CD8-positive, alpha-beta memory T cell (primary cell): ENCODE results near the gene GNG4. TPM values are rescaled to one million over a fixed set of nuclear protein-coding genes. Genes with fewer than 3 reads are reported as not detected.
"Not testable (repeated sequence)": the region's sequence is repeated elsewhere in the genome, so short reads cannot be mapped to it uniquely, and the experiment has no call there.

Experiments used
- CTCF ChIA-PET: fragments of 350-600 bp; sonication (Branson Sonifier 250); formaldehyde crosslinking; loops from one replicate; lab custom pipeline; 2021; ENCODE audit warnings: antibody characterized with exemption; lab: Charles Lee
- POLR2A ChIA-PET: fragments of 350-600 bp; sonication (Branson Sonifier 250); formaldehyde crosslinking; loops from one replicate; lab custom pipeline; 2021; ENCODE audit warnings: antibody characterized with exemption; lab: Charles Lee
- DNase-seq, 5 donors: peaks; one replicate each; pipeline versions ENCODE4 v3.0.0 to v3.0.0-alpha.2; 2020 to 2022; ENCODE audit warnings: mixed read lengths in 1 of 5
- H3K27ac ChIP-seq: one replicate; pipeline ENCODE4 v1.7.0; 2013; ENCODE audit warnings: low read depth, mild to moderate bottlenecking, low read length, moderate library complexity
- H3K27me3 ChIP-seq: 2 replicates; pipeline ENCODE4 v1.7.0; 2013; ENCODE audit warnings: low read length, mild to moderate bottlenecking; ENCODE audit not compliant: insufficient read depth, poor library complexity, severe bottlenecking
- H3K36me3 ChIP-seq: 2 replicates; pipeline ENCODE4 v1.7.0; 2013; ENCODE audit warnings: mild to moderate bottlenecking, low read length, moderate library complexity; ENCODE audit not compliant: insufficient read depth
- H3K4me1 ChIP-seq: 2 replicates; pipeline ENCODE4 v1.7.0; 2013; ENCODE audit warnings: mild to moderate bottlenecking, low read length, moderate library complexity; ENCODE audit not compliant: insufficient read depth
- H3K4me3 ChIP-seq: 2 replicates; pipeline ENCODE4 v1.7.0; 2013; ENCODE audit warnings: mild to moderate bottlenecking, low read length
- H3K9me3 ChIP-seq: 2 replicates; pipeline ENCODE4 v1.7.0; 2013; ENCODE audit warnings: mild to moderate bottlenecking, low read length
- H3K27ac Mint-ChIP-seq, 8 donors: one replicate each; pipeline ENCODE4 v1.8.0; 2020 to 2021; ENCODE audit warnings: mixed read lengths in 8 of 8, mild to moderate bottlenecking in 6 of 8, inconsistent platforms in 3 of 8, moderate library complexity in 3 of 8
- H3K27me3 Mint-ChIP-seq, 2 donors: one replicate each; pipeline ENCODE4 v1.8.0; 2020 to 2021; ENCODE audit warnings: mixed read lengths in 2 of 2, mild to moderate bottlenecking in 1 of 2, moderate library complexity in 1 of 2
- H3K36me3 Mint-ChIP-seq, 3 donors: one replicate each; pipeline ENCODE4 v1.8.0; 2020 to 2021; ENCODE audit warnings: mixed read lengths in 3 of 3, inconsistent platforms in 1 of 3, mild to moderate bottlenecking in 1 of 3
- H3K4me1 Mint-ChIP-seq, 3 donors: one replicate each; pipeline ENCODE4 v1.8.0; 2020 to 2021; ENCODE audit warnings: mixed read lengths in 3 of 3, inconsistent platforms in 1 of 3, mild to moderate bottlenecking in 1 of 3
- H3K4me3 Mint-ChIP-seq, 7 donors: one replicate each; pipeline ENCODE4 v1.8.0; 2020 to 2021; ENCODE audit warnings: mixed read lengths in 7 of 7, mild to moderate bottlenecking in 6 of 7, moderate library complexity in 4 of 7, inconsistent platforms in 2 of 7
- H3K9me3 Mint-ChIP-seq, 5 donors: one replicate each; pipeline ENCODE4 v1.8.0; 2020 to 2022; ENCODE audit warnings: mixed read lengths in 5 of 5, mild to moderate bottlenecking in 3 of 5, moderate library complexity in 2 of 5, inconsistent platforms in 1 of 5
- polyA plus RNA-seq: library from polyadenylated mRNA; unstranded; fragments of 300-500 nt; fragmentation: Illumina TruSeq; gene quantifications from one replicate; pipeline ENCODE4 v1.2.3, GENCODE V29; 2021
- total RNA-seq, 2 experiments: library from RNA; stranded (reverse); gene quantifications; one replicate each; pipeline ENCODE4 v1.2.3, GENCODE V29; 2021

Gene GNG4
- total and polyA plus RNA-seq, 3 experiments from 2014 or later, result 5.2 to 5.6 TPM; not detected in 1

DNA sequence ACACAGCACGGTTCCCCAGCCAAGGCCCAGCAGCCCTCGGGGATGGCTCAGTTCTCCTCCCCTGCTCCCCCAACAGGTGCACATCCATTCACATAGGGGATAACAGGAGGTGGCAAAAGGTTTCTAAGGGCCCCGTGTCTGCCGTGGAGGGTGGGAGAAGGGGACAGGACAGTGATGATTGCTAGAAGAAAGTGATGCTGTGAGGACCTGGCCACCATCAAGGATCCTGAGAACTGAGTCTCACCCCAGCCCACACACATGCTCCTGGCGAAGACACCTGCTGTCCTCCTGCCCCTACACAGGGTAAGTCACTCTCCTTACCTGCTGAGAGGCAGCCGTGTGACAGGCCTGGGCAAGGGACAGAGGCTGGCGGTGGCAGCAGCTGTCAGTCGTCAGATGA lies 54.5 kb downstream of the GNG4 start:
- H3K9me3 Mint-ChIP-seq, result peaks cover 0 to 2% (median under 1%) of the 10 kb centered on the region in 5 donors
- ChIA-PET CTCF (interaction anchor here (1.3 kb wide), 1 partner anchor 91 kb away, joined by 3 read pairs; the partner anchor contains the start of gene B3GALNT2), POLR2A (no interaction called here)
- no peak overlapping the region for H3K27ac Mint-ChIP-seq
- DNase-seq, result no peak
- Histone ChIP-seq H3K4me1 (no peaks in the 10 kb centered on the region), H3K27ac (no peak overlapping the region), H3K36me3 (no peaks in the 10 kb centered on the region), H3K9me3 (no peaks in the 10 kb centered on the region), H3K27me3 (no peaks in the 10 kb centered on the region), H3K4me3 (no peak overlapping the region)
- H3K4me1 Mint-ChIP-seq, result peaks cover 6 to 8% (median 8%) of the 10 kb centered on the region in 3 donors
- H3K27me3 Mint-ChIP-seq, result peaks cover 12 to 20% of the 10 kb centered on the region in 2 donors
- H3K4me3 Mint-ChIP-seq, result no peak overlapping the region
- H3K36me3 Mint-ChIP-seq, result no peaks in the 10 kb centered on the region

DNA sequence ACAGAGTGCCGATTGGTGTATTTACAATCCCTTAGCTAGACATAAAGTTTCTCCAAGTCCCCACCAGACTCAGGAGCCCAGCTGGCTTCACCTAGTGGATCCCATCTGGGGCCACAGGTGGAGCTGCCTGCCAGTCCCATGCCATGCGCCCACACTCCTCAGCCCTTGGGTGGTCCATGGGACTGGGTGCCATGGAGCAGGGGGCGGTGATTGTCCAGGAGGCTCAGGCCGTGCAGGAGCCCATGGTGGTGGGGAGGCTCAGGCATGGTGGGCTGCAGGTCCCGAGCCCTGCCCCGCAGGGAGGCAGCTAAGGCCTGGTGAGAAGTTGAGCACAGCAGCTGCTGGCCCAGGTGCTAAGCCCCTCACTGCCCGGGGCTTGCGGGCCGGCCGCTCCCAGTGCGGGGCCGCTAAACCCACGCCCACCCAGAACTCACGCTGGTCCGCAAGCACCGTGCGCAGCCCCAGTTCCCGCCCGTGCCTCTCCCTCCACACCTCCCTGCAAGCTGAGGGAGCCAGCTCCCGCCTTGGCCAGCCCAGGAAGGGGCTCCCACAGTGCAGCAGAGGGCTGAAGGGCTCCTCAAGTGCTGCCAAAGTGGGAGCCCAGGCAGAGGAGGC lies 55.2 kb downstream of the GNG4 start:
- H3K27ac Mint-ChIP-seq, DNase-seq, H3K27ac ChIP-seq, H3K36me3 ChIP-seq, H3K4me1 Mint-ChIP-seq, H3K36me3 Mint-ChIP-seq, H3K4me3 ChIP-seq, H3K4me1 ChIP-seq, H3K4me3 Mint-ChIP-seq, POLR2A ChIA-PET, H3K9me3 Mint-ChIP-seq, H3K27me3 ChIP-seq, H3K9me3 ChIP-seq: not testable (repeated sequence)
- peaks cover 12 to 20% of the 10 kb centered on the region in 2 donors for H3K27me3 Mint-ChIP-seq
- CTCF ChIA-PET, result interaction anchor here (1.3 kb wide), 1 partner anchor 90 kb away, joined by 3 read pairs; the partner anchor contains the start of gene B3GALNT2

- POLR2A ChIA-PET, result no interaction called here
- H3K4me1 Mint-ChIP-seq, result peaks cover 7% of the 10 kb centered on the region in 3 donors
- H3K9me3 Mint-ChIP-seq, result peaks cover 5 to 18% (median 9%) of the 10 kb centered on the region in 5 donors
- Histone ChIP-seq H3K4me3 (no peak overlapping the region), H3K4me1 (no peaks in the 10 kb centered on the region), H3K9me3 (no peaks in the 10 kb centered on the region), H3K27ac (no peak overlapping the region), H3K27me3 (no peaks in the 10 kb centered on the region), H3K36me3 (no peaks in the 10 kb centered on the region)
- no peak overlapping the region for H3K4me3 Mint-ChIP-seq
- DNase-seq, result no peak
- H3K27me3 Mint-ChIP-seq, result peaks cover 15 to 40% of the 10 kb centered on the region in 2 donors
- peaks cover 0 to 5% (median 4%) of the 10 kb centered on the region in 3 donors for H3K36me3 Mint-ChIP-seq
- no peak overlapping the region for H3K27ac Mint-ChIP-seq
- CTCF ChIA-PET, result interaction anchor here (1.1 kb wide), 1 partner anchor 12 kb away, joined by 3 read pairs; no protein-coding TSS in a partner anchor
Observed at GRCh38 chr1:235588916-235589515, 60.6 kb downstream of the GNG4 start.

- no peak overlapping the region for H3K4me3 Mint-ChIP-seq
- no peak for DNase-seq
- CTCF ChIA-PET, result interaction anchor here (1.1 kb wide), 1 partner anchor 13 kb away, joined by 3 read pairs; no protein-coding TSS in a partner anchor
Observed at GRCh38 chr1:235588156-235588555, 61.4 kb downstream of the GNG4 start.

DNA sequence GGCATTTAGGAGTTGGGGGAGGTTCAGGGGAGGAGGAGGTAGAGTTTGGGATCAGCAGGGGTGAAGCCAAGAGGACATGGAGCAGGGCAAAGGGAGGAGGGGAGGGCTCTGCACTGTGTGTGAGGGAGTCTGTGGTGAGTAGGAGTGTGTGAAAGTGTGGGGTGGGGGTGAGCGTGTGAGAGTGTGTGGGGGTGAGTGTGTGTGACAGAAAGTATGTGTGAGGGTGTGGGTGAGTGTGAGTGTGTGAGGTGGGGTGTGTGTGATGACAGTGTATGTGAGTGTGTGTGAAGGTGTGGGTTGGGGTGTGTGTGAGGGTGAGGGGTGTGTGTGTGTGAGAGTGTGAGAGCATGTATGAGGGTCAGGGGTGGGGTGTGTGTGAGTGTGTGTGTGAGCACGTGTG lies 62.6 kb downstream of the GNG4 start:
- POLR2A ChIA-PET, result no interaction called here
- peaks cover 0 to 2% (median 0%) of the 10 kb centered on the region in 3 donors for H3K4me1 Mint-ChIP-seq

More at GRCh38 chr1:235588156-235588555, 61.4 kb downstream of the GNG4 start:
- POLR2A ChIA-PET, result no interaction called here
- H3K9me3 ChIP-seq, result no peaks in the 10 kb centered on the region
- H3K4me1 Mint-ChIP-seq, result peaks cover 0 to 2% (median 0%) of the 10 kb centered on the region in 3 donors
- H3K4me1 ChIP-seq, result no peaks in the 10 kb centered on the region
- H3K27me3 ChIP-seq, result no peaks in the 10 kb centered on the region
- H3K36me3 ChIP-seq, result no peaks in the 10 kb centered on the region
- H3K9me3 Mint-ChIP-seq, result peaks cover 5 to 18% (median 9%) of the 10 kb centered on the region in 5 donors
- H3K4me3 ChIP-seq, result no peak overlapping the region
- H3K27ac ChIP-seq, result no peak overlapping the region
- peaks cover 16 to 41% of the 10 kb centered on the region in 2 donors for H3K27me3 Mint-ChIP-seq
- H3K27ac Mint-ChIP-seq, result peak overlapping the region in 1 of 8 donors; percentile 9
- H3K36me3 Mint-ChIP-seq, result peaks cover 0 to 5% (median 4%) of the 10 kb centered on the region in 3 donors

GRCh38 chr1:235586413-235586812 lies 63.2 kb downstream of the GNG4 start:
- H3K4me1 Mint-ChIP-seq, result peaks cover 0 to 2% (median 0%) of the 10 kb centered on the region in 3 donors
- Histone ChIP-seq H3K9me3 (no peaks in the 10 kb centered on the region), H3K36me3 (no peaks in the 10 kb centered on the region), H3K4me1 (no peaks in the 10 kb centered on the region), H3K27ac (no peak overlapping the region), H3K4me3 (no peak overlapping the region), H3K27me3 (no peaks in the 10 kb centered on the region)
- DNase-seq, result no peak
- H3K9me3 Mint-ChIP-seq, result peaks cover 5 to 18% (median 9%) of the 10 kb centered on the region in 5 donors
- no peak overlapping the region for H3K27ac Mint-ChIP-seq
- peaks cover 12 to 36% of the 10 kb centered on the region in 2 donors for H3K27me3 Mint-ChIP-seq
- H3K36me3 Mint-ChIP-seq, result peaks cover 0 to 5% (median 5%) of the 10 kb centered on the region in 3 donors
- CTCF ChIA-PET, result no interaction called here
- no peak overlapping the region for H3K4me3 Mint-ChIP-seq
- POLR2A ChIA-PET, result no interaction called here

More for the DNA sequence above, 62.6 kb downstream of the GNG4 start:
- no peak overlapping the region for H3K27ac ChIP-seq
- no peaks in the 10 kb centered on the region for H3K36me3 ChIP-seq
- H3K9me3 ChIP-seq, result no peaks in the 10 kb centered on the region
- CTCF ChIA-PET, result no interaction called here
- Mint-ChIP-seq H3K27me3 (peaks cover 13 to 41% of the 10 kb centered on the region in 2 donors), H3K4me3 (no peak overlapping the region), H3K9me3 (peaks cover 5 to 18% (median 9%) of the 10 kb centered on the region in 5 donors), H3K27ac (peak overlapping the region in 1 of 8 donors; percentile 38), H3K36me3 (peaks cover 0 to 5% (median 4%) of the 10 kb centered on the region in 3 donors)
- no peak overlapping the region for H3K4me3 ChIP-seq
- H3K4me1 ChIP-seq, result no peaks in the 10 kb centered on the region
- DNase-seq, result no peak
- H3K27me3 ChIP-seq, result no peaks in the 10 kb centered on the region

DNA sequence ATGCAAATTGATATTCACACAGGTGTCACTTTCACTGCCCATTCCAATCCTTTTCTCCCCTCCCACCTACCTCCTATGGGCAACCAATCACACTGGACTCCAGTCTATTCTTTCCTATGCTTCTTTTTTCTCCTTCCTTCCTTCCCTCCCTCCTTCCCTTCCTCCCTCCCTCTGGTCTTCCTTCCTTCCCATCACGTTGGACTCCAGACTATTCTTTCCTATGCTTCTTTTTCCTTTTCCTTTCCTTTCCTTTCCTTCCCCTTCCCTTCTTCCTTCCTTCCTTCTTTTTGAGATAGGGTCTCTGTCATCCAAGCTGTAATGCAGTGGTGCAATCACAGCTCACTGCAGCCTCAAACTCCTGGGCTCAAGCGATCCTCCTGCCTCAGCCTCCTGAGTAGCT lies 64.6 kb downstream of the GNG4 start:
- Mint-ChIP-seq H3K27ac (no peak overlapping the region), H3K36me3 (peaks cover 0 to 7% (median 5%) of the 10 kb centered on the region in 3 donors), H3K4me1 (peaks cover 0 to 2% (median 0%) of the 10 kb centered on the region in 3 donors), H3K4me3 (no peak overlapping the region), H3K9me3 (peaks cover 4 to 16% (median 9%) of the 10 kb centered on the region in 5 donors), H3K27me3 (peaks cover 12 to 30% of the 10 kb centered on the region in 2 donors)
- POLR2A ChIA-PET, result no interaction called here
- CTCF ChIA-PET, result no interaction called here
- Histone ChIP-seq H3K27ac (no peak overlapping the region), H3K36me3 (no peaks in the 10 kb centered on the region), H3K4me3 (no peak overlapping the region), H3K4me1 (no peaks in the 10 kb centered on the region), H3K9me3 (no peaks in the 10 kb centered on the region), H3K27me3 (no peaks in the 10 kb centered on the region)
- no peak for DNase-seq

- Mint-ChIP-seq H3K4me3 (no peak overlapping the region), H3K4me1 (peaks cover 0 to 2% (median 0%) of the 10 kb centered on the region in 3 donors), H3K36me3 (peaks cover 0 to 4% (median 2%) of the 10 kb centered on the region in 3 donors), H3K27me3 (peaks cover 10 to 30% of the 10 kb centered on the region in 2 donors), H3K9me3 (peaks cover 0 to 4% (median 2%) of the 10 kb centered on the region in 5 donors), H3K27ac (no peak overlapping the region)
- no peak for DNase-seq
- no peaks in the 10 kb centered on the region for H3K9me3 ChIP-seq
- ChIA-PET CTCF (no interaction called here), POLR2A (no interaction called here)
- H3K36me3 ChIP-seq, result no peaks in the 10 kb centered on the region
- no peaks in the 10 kb centered on the region for H3K27me3 ChIP-seq
- no peak overlapping the region for H3K4me3 ChIP-seq
- H3K27ac ChIP-seq, result no peak overlapping the region
- H3K4me1 ChIP-seq, result no peaks in the 10 kb centered on the region
Observed at GRCh38 chr1:235583511-235584001, 66.0 kb downstream of the GNG4 start.
